OCI-LY3 (cell line): ENCODE data around the gene PRKAR1B.

ENCODE experiments used
- H2AFZ ChIP-seq: fragments of 200-600, 300-600 bp; shearing (Covaris generic); 2 replicates; pipeline ENCODE4 v1.6.0; 2014; ENCODE audit warnings: antibody characterized with exemption, low read depth, low read length
- H3K27ac ChIP-seq: fragments of 200-600, 300-600 bp; sonication (generic); 2 replicates; pipeline ENCODE4 v1.5.1; 2014; ENCODE audit warnings: mild to moderate bottlenecking, low read length, moderate library complexity, mixed read lengths
- H3K27me3 ChIP-seq: fragments of 200-600, 300-600 bp; sonication (generic); 2 replicates; pipeline ENCODE4 v1.6.1; 2014; ENCODE audit warnings: low read depth, low read length, mixed read lengths
- H3K36me3 ChIP-seq: fragments of 200-600, 300-600 bp; sonication (generic); replicated peaks from 2 replicates; pipeline ENCODE3; 2014; ENCODE audit warnings: low read depth, low read length, mixed read lengths
- H3K4me1 ChIP-seq: fragments of 300-600, 200-600 bp; sonication (generic); 2 replicates; pipeline ENCODE4 v1.6.1; 2014; ENCODE audit warnings: low read length, mixed read lengths
- H3K4me2 ChIP-seq: fragments of 200-600, 300-600 bp; sonication (generic); 2 replicates; pipeline ENCODE4 v1.6.1; 2014; ENCODE audit warnings: low read length, mixed read lengths
- H3K4me3 ChIP-seq: fragments of 300-600, 200-600 bp; sonication (generic); 2 replicates; pipeline ENCODE4 v1.5.1; 2014; ENCODE audit warnings: antibody characterized with exemption, mild to moderate bottlenecking, low read length, moderate library complexity
- H3K79me2 ChIP-seq: fragments of 300-600, 200-600 bp; shearing (Covaris generic); 2 replicates; pipeline ENCODE4 v1.6.1; 2014; ENCODE audit warnings: mild to moderate bottlenecking, low read length, mixed read lengths
- H3K9ac ChIP-seq: fragments of 300-600, 200-600 bp; shearing (Covaris generic); 2 replicates; pipeline ENCODE4 v1.6.0; 2014; ENCODE audit warnings: mild to moderate bottlenecking, low read length, moderate library complexity
- H3K9me3 ChIP-seq: fragments of 200-600, 300-600 bp; shearing (Covaris generic); 2 replicates; pipeline ENCODE4 v1.6.1; 2014; ENCODE audit warnings: low read length, mixed read lengths; ENCODE audit not compliant: insufficient read depth
- H4K20me1 ChIP-seq: fragments of 200-600, 300-600 bp; sonication (generic); 2 replicates; pipeline ENCODE4 v1.6.1; 2016; ENCODE audit warnings: low read length, mixed read lengths; ENCODE audit not compliant: insufficient read depth
- CTCF ChIP-seq: fragments of 200-600, 300-600 bp; sonication (generic); IDR thresholded peaks from 2 replicates; pipeline ENCODE4 v1.5.1; 2014; ENCODE audit warnings: antibody characterized with exemption, low read length, low read depth
- EZH2phosphoT487 ChIP-seq: fragments of 200-600 bp; shearing (Covaris generic); IDR thresholded peaks from 2 replicates; pipeline ENCODE4 v1.6.1; 2018; ENCODE audit warnings: antibody characterized with exemption, mixed run types, low read depth

Gene PRKAR1B

GRCh38 chr7:630539-630938, 96.5 kb downstream of the PRKAR1B start:
- H3K27me3 ChIP-seq = no peaks in the 10 kb centered on the region
- no peak overlapping the region for H3K4me3 ChIP-seq
- no peaks in the 10 kb centered on the region for H3K9me3 ChIP-seq
- H3K27ac ChIP-seq = no peak overlapping the region
- no peaks in the 10 kb centered on the region for H3K4me1 ChIP-seq
- H4K20me1 ChIP-seq = no peaks in the 10 kb centered on the region
- TF ChIP-seq EZH2phosphoT487 (no peak), CTCF (no peak)
- H2AFZ ChIP-seq = no peak overlapping the region
- no peaks in the 10 kb centered on the region for H3K79me2 ChIP-seq
- no peaks in the 10 kb centered on the region for H3K36me3 ChIP-seq
- no peak overlapping the region for H3K4me2 ChIP-seq
- no peak overlapping the region for H3K9ac ChIP-seq

- Histone ChIP-seq H3K27ac (no peak overlapping the region), H2AFZ (no peak overlapping the region), H3K27me3 (no peaks in the 10 kb centered on the region), H3K36me3 (no peaks in the 10 kb centered on the region), H4K20me1 (no peaks in the 10 kb centered on the region), H3K79me2 (no peaks in the 10 kb centered on the region), H3K4me2 (no peak overlapping the region), H3K4me3 (no peak overlapping the region), H3K9me3 (no peaks in the 10 kb centered on the region), H3K9ac (no peak overlapping the region), H3K4me1 (no peaks in the 10 kb centered on the region)
- TF ChIP-seq CTCF (no peak), EZH2phosphoT487 (no peak)
Measured at GRCh38 chr7:630111-630511, 97.0 kb downstream of the PRKAR1B start.

GRCh38 chr7:628826-629225, 98.3 kb downstream of the PRKAR1B start:
- Histone ChIP-seq H3K79me2 (no peaks in the 10 kb centered on the region), H4K20me1 (no peaks in the 10 kb centered on the region), H3K4me2 (no peak overlapping the region), H3K9ac (no peak overlapping the region), H2AFZ (no peak overlapping the region), H3K9me3 (no peaks in the 10 kb centered on the region), H3K4me1 (no peaks in the 10 kb centered on the region), H3K36me3 (no peaks in the 10 kb centered on the region), H3K4me3 (no peak overlapping the region), H3K27me3 (no peaks in the 10 kb centered on the region), H3K27ac (no peak overlapping the region)
- TF ChIP-seq CTCF = no peak
- TF ChIP-seq EZH2phosphoT487 = no peak

GRCh38 chr7:628402-628763, 98.7 kb downstream of the PRKAR1B start:
- H3K4me1 ChIP-seq = no peaks in the 10 kb centered on the region
- no peaks in the 10 kb centered on the region for H3K27me3 ChIP-seq
- no peak overlapping the region for H3K27ac ChIP-seq
- H4K20me1 ChIP-seq = no peaks in the 10 kb centered on the region
- no peak overlapping the region for H2AFZ ChIP-seq
- no peaks in the 10 kb centered on the region for H3K9me3 ChIP-seq
- no peak overlapping the region for H3K9ac ChIP-seq
- no peak overlapping the region for H3K4me3 ChIP-seq
- no peaks in the 10 kb centered on the region for H3K79me2 ChIP-seq
- TF ChIP-seq EZH2phosphoT487 = no peak
- no peak for TF ChIP-seq CTCF
- H3K36me3 ChIP-seq = no peaks in the 10 kb centered on the region
- no peak overlapping the region for H3K4me2 ChIP-seq
